H9 (cell line): ENCODE data around the gene TAF4B. TPM values are rescaled to one million over a fixed set of nuclear protein-coding genes. Genes with fewer than 3 reads are reported as not detected.

ENCODE experiments used
- DNase-seq: peaks from one replicate; pipeline ENCODE4 v3.0.0-alpha.2; 2017
- H2AFZ ChIP-seq: one replicate; pipeline ENCODE4 v1.6.1; 2013; ENCODE audit warnings: mild to moderate bottlenecking, low read length, control low read depth, moderate library complexity
- H2AK5ac ChIP-seq: 2 replicates; pipeline ENCODE4 v1.6.1; 2013; ENCODE audit warnings: low read length, control low read depth, mixed read lengths; ENCODE audit not compliant: insufficient read length
- H2BK120ac ChIP-seq: one replicate; pipeline ENCODE4 v1.6.1; 2013; ENCODE audit warnings: low read depth, mild to moderate bottlenecking, low read length, control low read depth, inconsistent platforms; ENCODE audit not compliant: poor library complexity, severe bottlenecking
- H2BK12ac ChIP-seq: 2 replicates; pipeline ENCODE4 v1.6.1; 2013; ENCODE audit warnings: low read length, control low read depth, mixed read lengths, low read depth; ENCODE audit not compliant: insufficient read length
- H2BK15ac ChIP-seq: 2 replicates; pipeline ENCODE4 v1.6.1; 2013; ENCODE audit warnings: low read depth, low read length, control low read depth
- H2BK20ac ChIP-seq: one replicate; pipeline ENCODE4 v1.6.1; 2013; ENCODE audit warnings: low read depth, mild to moderate bottlenecking, low read length, control low read depth, inconsistent platforms; ENCODE audit not compliant: poor library complexity, severe bottlenecking
- H2BK5ac ChIP-seq: 2 replicates; pipeline ENCODE4 v1.6.1; 2013; ENCODE audit warnings: low read length, control low read depth, mixed read lengths; ENCODE audit not compliant: insufficient read length
- H3K14ac ChIP-seq: 2 replicates; pipeline ENCODE4 v1.6.1; 2013; ENCODE audit warnings: low read length, control low read depth; ENCODE audit not compliant: insufficient read depth
- H3K18ac ChIP-seq: 2 replicates; pipeline ENCODE4 v1.6.1; 2013; ENCODE audit warnings: low read depth, mild to moderate bottlenecking, mixed read lengths, low read length, control low read depth; ENCODE audit not compliant: insufficient read length
- H3K23ac ChIP-seq: 2 replicates; pipeline ENCODE4 v1.6.1; 2013; ENCODE audit warnings: low read length, control low read depth, mixed read lengths, low read depth; ENCODE audit not compliant: insufficient read length
- H3K23me2 ChIP-seq: 2 replicates; pipeline ENCODE4 v1.6.1; 2013; ENCODE audit warnings: low read depth, mild to moderate bottlenecking, mixed read lengths, low read length, control low read depth; ENCODE audit not compliant: insufficient read length, poor library complexity, severe bottlenecking
- H3K27ac ChIP-seq: 2 replicates; pipeline ENCODE4 v1.5.1; 2013; ENCODE audit warnings: low read length, control low read depth, mixed read lengths, low read depth; ENCODE audit not compliant: insufficient read length
- H3K27me3 ChIP-seq: 2 replicates; pipeline ENCODE4 v1.6.1; 2013; ENCODE audit warnings: low read length, control low read depth, inconsistent platforms; ENCODE audit not compliant: insufficient read depth
- H3K4ac ChIP-seq: 2 replicates; pipeline ENCODE4 v1.6.1; 2013; ENCODE audit warnings: low read depth, mild to moderate bottlenecking, control low read depth, inconsistent platforms, low read length, moderate library complexity
- H3K4me1 ChIP-seq: 2 replicates; pipeline ENCODE4 v1.6.1; 2013; ENCODE audit warnings: low read length, control low read depth, inconsistent platforms; ENCODE audit not compliant: insufficient read depth
- H3K4me2 ChIP-seq: 2 replicates; pipeline ENCODE4 v1.6.1; 2013; ENCODE audit warnings: low read length, control low read depth, mixed read lengths; ENCODE audit not compliant: insufficient read length, insufficient read depth
- H3K56ac ChIP-seq: 2 replicates; pipeline ENCODE4 v1.6.1; 2013; ENCODE audit warnings: low read depth, mild to moderate bottlenecking, mixed read lengths, low read length, control low read depth; ENCODE audit not compliant: insufficient read length
- H3K79me1 ChIP-seq: 2 replicates; pipeline ENCODE4 v1.6.1; 2013; ENCODE audit warnings: low read depth, mild to moderate bottlenecking, moderate library complexity, low read length, control low read depth, inconsistent platforms; ENCODE audit not compliant: insufficient read depth, poor library complexity, severe bottlenecking
- H3K79me2 ChIP-seq: 2 replicates; pipeline ENCODE4 v1.6.1; 2013; ENCODE audit warnings: low read length, control low read depth, inconsistent platforms; ENCODE audit not compliant: insufficient read depth
- H3K9ac ChIP-seq: 2 replicates; pipeline ENCODE4 v1.6.1; 2013; ENCODE audit warnings: low read length, control low read depth, mixed read lengths; ENCODE audit not compliant: insufficient read length; ENCODE audit errors: extremely low read depth
- H3K9me3 ChIP-seq: one replicate; pipeline ENCODE4 v1.6.1; 2013; ENCODE audit warnings: low read depth, low read length, inconsistent platforms; ENCODE audit not compliant: control insufficient read depth
- H3T11ph ChIP-seq: one replicate; pipeline ENCODE4 v1.6.1; 2013; ENCODE audit warnings: mild to moderate bottlenecking, low read length, control low read depth, inconsistent platforms
- H4K20me1 ChIP-seq: one replicate; pipeline ENCODE4 v1.6.1; 2013; ENCODE audit not compliant: control insufficient read depth, insufficient read length, insufficient read depth
- H4K5ac ChIP-seq: 2 replicates; pipeline ENCODE4 v1.6.1; 2013; ENCODE audit warnings: low read depth, mild to moderate bottlenecking, mixed read lengths, low read length, control low read depth; ENCODE audit not compliant: insufficient read length
- H4K8ac ChIP-seq: replicated peaks from 2 replicates; pipeline ENCODE4 v1.6.1; 2013; ENCODE audit warnings: low read length, control low read depth, mixed read lengths, low read depth; ENCODE audit not compliant: insufficient read length
- H4K91ac ChIP-seq: 2 replicates; pipeline ENCODE4 v1.6.1; 2013; ENCODE audit warnings: low read depth, mild to moderate bottlenecking, moderate library complexity, mixed read lengths, low read length, control low read depth; ENCODE audit not compliant: insufficient read length
- H3K27ac Mint-ChIP-seq, 3 experiments: 2 replicates in 2 of 3; 3 replicates in 1 of 3; pipeline ENCODE4 v1.8.0; 2020 to 2021; ENCODE audit warnings: mixed read lengths in 3 of 3, mild to moderate bottlenecking in 1 of 3, moderate library complexity in 1 of 3
- H3K27me3 Mint-ChIP-seq: 2 replicates; pipeline ENCODE4 v1.8.0; 2021; ENCODE audit warnings: low read depth, mild to moderate bottlenecking, moderate library complexity, mixed read lengths
- H3K36me3 Mint-ChIP-seq, 3 experiments: 2 replicates in 2 of 3; 3 replicates in 1 of 3; pipeline ENCODE4 v1.8.0; 2020 to 2021; ENCODE audit warnings: low read depth in 3 of 3, mixed read lengths in 3 of 3; ENCODE audit not compliant: insufficient read depth in 1 of 3
- H3K4me1 Mint-ChIP-seq, 2 experiments: 2 replicates each; pipeline ENCODE4 v1.8.0; 2020; ENCODE audit warnings: mixed read lengths in 2 of 2
- H3K4me3 Mint-ChIP-seq, 2 experiments: 2 replicates in 1 of 2; 3 replicates in 1 of 2; pipeline ENCODE4 v1.8.0; 2020 to 2021; ENCODE audit warnings: mild to moderate bottlenecking in 2 of 2, mixed read lengths in 2 of 2, moderate library complexity in 1 of 2
- H3K9me3 Mint-ChIP-seq, 2 experiments: 2 replicates in 1 of 2; 3 replicates in 1 of 2; pipeline ENCODE4 v1.8.0; 2020; ENCODE audit warnings: mild to moderate bottlenecking in 2 of 2, mixed read lengths in 2 of 2, moderate library complexity in 1 of 2
- WGBS: extraction: QIAGEN DNeasy Blood & Tissue Kit; methylation state at CpG from one replicate; pipeline ENCODE4 v1.1.7; 2013; ENCODE audit warnings: missing lambda C conversion rate, low lambda C conversion rate, mixed read lengths; ENCODE audit not compliant: insufficient read length; ENCODE audit errors: extremely low coverage; 5-methylcytosine and 5-hydroxymethylcytosine counted together
- total RNA-seq: library from RNA; stranded (reverse); gene quantifications from 2 replicates; pipeline ENCODE4 v1.2.1, GENCODE V29; 2021
- TF ChIP-seq, protein P1 (sequence below): fragments of 200-600 bp; sonication (generic); conservative IDR thresholded peaks from 3 replicates; pipeline ENCODE4 v1.8.0; 2021; ENCODE audit warnings: antibody characterized with exemption, mild to moderate bottlenecking

Gene TAF4B
- total RNA-seq, 1 experiment from 2014 or later = 19.8 TPM

DNA sequence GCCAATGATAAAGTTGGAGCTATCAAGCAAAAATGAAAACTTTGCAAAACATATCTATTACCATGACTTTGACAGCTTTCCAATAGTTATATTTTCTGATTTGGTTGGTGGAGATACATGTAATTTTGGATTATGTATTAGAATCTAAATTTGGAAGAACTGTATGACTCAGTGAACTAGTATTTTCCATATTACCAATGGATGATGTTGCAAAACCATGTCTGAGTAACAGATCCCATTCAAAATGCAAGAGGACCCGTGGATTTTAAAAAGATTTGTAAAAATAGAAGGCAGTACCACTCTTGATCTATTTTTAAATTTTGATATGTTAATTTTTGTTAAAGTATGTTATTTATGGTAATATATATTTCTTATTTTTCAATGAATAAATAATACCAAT is 83.0 kb downstream of the TAF4B start:
- no peak overlapping the region for H3K27ac Mint-ChIP-seq
- Histone ChIP-seq H2BK15ac (no peak overlapping the region), H3K4me2 (no peak overlapping the region), H4K91ac (no peak overlapping the region), H2AK5ac (no peak overlapping the region), H2BK20ac (no peak overlapping the region), H4K20me1 (no peaks in the 10 kb centered on the region), H3K23ac (no peak overlapping the region), H3K27me3 (no peaks in the 10 kb centered on the region), H3K9ac (no peak overlapping the region), H3K79me1 (no peaks in the 10 kb centered on the region), H2AFZ (no peak overlapping the region), H3K4ac (no peak overlapping the region), H3K9me3 (no peaks in the 10 kb centered on the region), H3K79me2 (no peaks in the 10 kb centered on the region), H4K8ac (no peak overlapping the region), H3K27ac (no peak overlapping the region), H2BK12ac (no peak overlapping the region), H3T11ph (no peak overlapping the region), H2BK120ac (no peak overlapping the region), H3K18ac (no peak overlapping the region), H3K56ac (no peak overlapping the region), H3K4me1 (no peaks in the 10 kb centered on the region), H2BK5ac (no peak overlapping the region), H3K14ac (no peak overlapping the region), H4K5ac (no peak overlapping the region), H3K23me2 (no peaks in the 10 kb centered on the region)
- H3K27me3 Mint-ChIP-seq = no peaks in the 10 kb centered on the region
- no peak overlapping the region for H3K4me3 Mint-ChIP-seq
- H3K9me3 Mint-ChIP-seq = no peaks in the 10 kb centered on the region
- TF ChIP-seq, protein P1, sequence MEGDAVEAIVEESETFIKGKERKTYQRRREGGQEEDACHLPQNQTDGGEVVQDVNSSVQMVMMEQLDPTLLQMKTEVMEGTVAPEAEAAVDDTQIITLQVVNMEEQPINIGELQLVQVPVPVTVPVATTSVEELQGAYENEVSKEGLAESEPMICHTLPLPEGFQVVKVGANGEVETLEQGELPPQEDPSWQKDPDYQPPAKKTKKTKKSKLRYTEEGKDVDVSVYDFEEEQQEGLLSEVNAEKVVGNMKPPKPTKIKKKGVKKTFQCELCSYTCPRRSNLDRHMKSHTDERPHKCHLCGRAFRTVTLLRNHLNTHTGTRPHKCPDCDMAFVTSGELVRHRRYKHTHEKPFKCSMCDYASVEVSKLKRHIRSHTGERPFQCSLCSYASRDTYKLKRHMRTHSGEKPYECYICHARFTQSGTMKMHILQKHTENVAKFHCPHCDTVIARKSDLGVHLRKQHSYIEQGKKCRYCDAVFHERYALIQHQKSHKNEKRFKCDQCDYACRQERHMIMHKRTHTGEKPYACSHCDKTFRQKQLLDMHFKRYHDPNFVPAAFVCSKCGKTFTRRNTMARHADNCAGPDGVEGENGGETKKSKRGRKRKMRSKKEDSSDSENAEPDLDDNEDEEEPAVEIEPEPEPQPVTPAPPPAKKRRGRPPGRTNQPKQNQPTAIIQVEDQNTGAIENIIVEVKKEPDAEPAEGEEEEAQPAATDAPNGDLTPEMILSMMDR = no peak
- peaks cover 4 to 9% of the 10 kb centered on the region in 2 experiments; a peak in 3 of 4 replicates for H3K4me1 Mint-ChIP-seq
- no CpG with 5 or more reads among the region's 1 CpG for WGBS
- no peak for DNase-seq
- H3K36me3 Mint-ChIP-seq = peaks cover 1 to 5% (median 4%) of the 10 kb centered on the region in 3 experiments; a peak in 4 of 7 replicates
